ENCODE data around the gene RASAL2. TPM values are rescaled to one million over a fixed set of nuclear protein-coding genes. Genes with fewer than 3 reads are reported as not detected.

RASAL2 gene
- total RNA-seq, 4 donors from 2014 or later = 31.8 to 48.3 (median 37.8) TPM

DNA sequence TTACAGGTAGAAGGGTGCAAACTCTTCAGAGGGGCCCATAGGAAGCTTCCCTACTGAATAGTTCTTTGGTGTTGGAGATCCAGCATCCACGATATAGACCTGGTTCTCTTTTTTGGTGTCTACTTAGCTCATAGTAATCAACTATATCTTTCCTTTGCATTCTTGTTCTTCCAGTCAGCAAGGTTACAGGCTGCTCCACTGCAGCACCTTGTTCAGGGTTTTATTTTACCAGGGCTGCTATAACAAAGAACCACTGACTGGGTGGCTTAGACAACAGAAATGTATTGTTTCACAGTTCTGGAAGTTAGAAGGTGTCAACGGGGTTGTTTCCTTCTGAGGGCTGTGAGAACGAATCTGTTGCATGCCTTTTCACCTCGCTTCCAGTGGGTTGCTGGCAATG is 266.5 kb downstream of the RASAL2 start:
- TF ChIP-seq CTCF (IDR thresholded peaks at IDR 0.05) (no peak), POLR2A (IDR thresholded peaks at IDR 0.05) (no peak), POLR2AphosphoS5 (IDR thresholded peaks at IDR 0.05) (no peak), EP300 (IDR thresholded peaks at IDR 0.05) (no peak)
- no peaks in the 10 kb centered on the region for H3K27me3 ChIP-seq
- H3K4me3 ChIP-seq = no peak overlapping the region
- H3K9me3 ChIP-seq = no peaks in the 10 kb centered on the region
- no peaks in the 10 kb centered on the region for H3K36me3 ChIP-seq
- peaks cover 5% of the 10 kb centered on the region for H3K4me1 ChIP-seq
- no peak for DNase-seq (ENCODE audit: low spot score in 2 of 2)
- peak overlapping the region; percentile 65 for H3K27ac ChIP-seq
- WGBS = 61% methylated on average over 4 of the region's 4 CpGs

GRCh38 chr1:178361847-178362246 is 267.9 kb downstream of the RASAL2 start:
- no peaks in the 10 kb centered on the region for H3K27me3 ChIP-seq
- TF ChIP-seq POLR2A (IDR thresholded peaks at IDR 0.05) (no peak), POLR2AphosphoS5 (IDR thresholded peaks at IDR 0.05) (no peak), CTCF (IDR thresholded peaks at IDR 0.05) (no peak), EP300 (IDR thresholded peaks at IDR 0.05) (no peak)
- WGBS = 92% methylated on average over 6 of the region's 6 CpGs

GRCh38 chr1:178362747-178363146 is 268.8 kb downstream of the RASAL2 start:
- peaks cover 5% of the 10 kb centered on the region for H3K4me1 ChIP-seq

More at GRCh38 chr1:178361847-178362246, 267.9 kb downstream of the RASAL2 start:
- Histone ChIP-seq H3K4me1 (peaks cover 5% of the 10 kb centered on the region), H3K27ac (no peak overlapping the region), H3K9me3 (no peaks in the 10 kb centered on the region), H3K4me3 (no peak overlapping the region), H3K36me3 (no peaks in the 10 kb centered on the region)
- no peak for DNase-seq (ENCODE audit: low spot score in 2 of 2)

GRCh38 chr1:178364782-178365181 is 270.9 kb downstream of the RASAL2 start:
- Histone ChIP-seq H3K27ac (no peak overlapping the region), H3K9me3 (no peaks in the 10 kb centered on the region), H3K4me1 (peaks cover 5% of the 10 kb centered on the region), H3K27me3 (no peaks in the 10 kb centered on the region), H3K4me3 (no peak overlapping the region), H3K36me3 (no peaks in the 10 kb centered on the region)
- no peak for DNase-seq (ENCODE audit: low spot score in 2 of 2)
- 92% methylated on average over 1 of the region's 1 CpG for WGBS
- TF ChIP-seq POLR2A (IDR thresholded peaks at IDR 0.05) (no peak), EP300 (IDR thresholded peaks at IDR 0.05) (no peak), POLR2AphosphoS5 (IDR thresholded peaks at IDR 0.05) (no peak), CTCF (IDR thresholded peaks at IDR 0.05) (no peak)

More at GRCh38 chr1:178362747-178363146, 268.8 kb downstream of the RASAL2 start:
- Histone ChIP-seq H3K27ac (no peak overlapping the region), H3K9me3 (no peaks in the 10 kb centered on the region), H3K36me3 (no peaks in the 10 kb centered on the region), H3K27me3 (no peaks in the 10 kb centered on the region), H3K4me3 (no peak overlapping the region)
- TF ChIP-seq EP300 (IDR thresholded peaks at IDR 0.05) = no peak
- TF ChIP-seq CTCF (IDR thresholded peaks at IDR 0.05) = no peak
- TF ChIP-seq POLR2AphosphoS5 (IDR thresholded peaks at IDR 0.05) = no peak
- TF ChIP-seq POLR2A (IDR thresholded peaks at IDR 0.05) = no peak
- no peak for DNase-seq (ENCODE audit: low spot score in 2 of 2)
- WGBS = 79% methylated on average over 4 of the region's 4 CpGs

GRCh38 chr1:178367151-178367550 is 273.2 kb downstream of the RASAL2 start:
- H3K27me3 ChIP-seq = no peaks in the 10 kb centered on the region
- no peak overlapping the region for H3K27ac ChIP-seq
- H3K9me3 ChIP-seq = no peaks in the 10 kb centered on the region
- no peak for DNase-seq (ENCODE audit: low spot score in 2 of 2)
- H3K4me3 ChIP-seq = no peak overlapping the region
- peaks cover 10% of the 10 kb centered on the region for H3K4me1 ChIP-seq
- TF ChIP-seq POLR2AphosphoS5 (IDR thresholded peaks at IDR 0.05) (no peak), POLR2A (IDR thresholded peaks at IDR 0.05) (no peak), EP300 (IDR thresholded peaks at IDR 0.05) (no peak), CTCF (IDR thresholded peaks at IDR 0.05) (no peak)
- H3K36me3 ChIP-seq = no peaks in the 10 kb centered on the region

Data from suprapubic skin (tissue), 4 donors.